Keratinocyte (primary cell): ENCODE measurements around the gene TRIM4. TPM values are rescaled to one million over a fixed set of nuclear protein-coding genes. Genes with fewer than 3 reads are reported as not detected.
"Not testable (repeated sequence)": the region's sequence is repeated elsewhere in the genome, so short reads cannot be mapped to it uniquely, and the experiment has no call there.

Source experiments
- DNase-seq: peaks from one replicate; pipeline ENCODE4 v3.0.0-alpha.2; 2011; ENCODE audit warnings: low read depth, missing footprints, low spot score
- FAIRE-seq: peaks from 2 replicates; lab custom pipeline; 2011; peaks lifted over from hg19 to GRCh38; lab: Jason Lieb, UNC
- H2AFZ ChIP-seq: 2 replicates; pipeline ENCODE4 v1.6.0; 2012; ENCODE audit warnings: low read length, control low read depth, inconsistent platforms; ENCODE audit not compliant: control insufficient read depth
- H3K27ac ChIP-seq: 2 replicates; pipeline ENCODE4 v1.5.1; 2011; ENCODE audit warnings: low read length; ENCODE audit not compliant: control insufficient read depth, insufficient read depth
- H3K27me3 ChIP-seq: 3 replicates; pipeline ENCODE4 v1.6.0; 2011; ENCODE audit warnings: low read length; ENCODE audit not compliant: control insufficient read depth, insufficient read depth; ENCODE audit errors: extremely low read depth
- H3K36me3 ChIP-seq, 2 experiments: 2 replicates in 1 of 2; 3 replicates in 1 of 2; pipeline ENCODE4 v1.5.1; 2011; ENCODE audit warnings: low read length in 2 of 2, mild to moderate bottlenecking in 1 of 2; ENCODE audit not compliant: control insufficient read depth in 2 of 2, insufficient read depth in 2 of 2; ENCODE audit errors: extremely low read depth in 1 of 2
- H3K4me1 ChIP-seq: 3 replicates; pipeline ENCODE4 v1.5.1; 2011; ENCODE audit warnings: low read length; ENCODE audit not compliant: control insufficient read depth, insufficient read depth; ENCODE audit errors: extremely low read depth
- H3K4me2 ChIP-seq: 3 replicates; pipeline ENCODE4 v1.6.0; 2011; ENCODE audit warnings: low read depth, low read length; ENCODE audit not compliant: control insufficient read depth, insufficient read depth; ENCODE audit errors: extremely low read depth
- H3K4me3 ChIP-seq, 3 experiments: fragments of 200-600 bp in 1 of 3; sonication (generic) in 1 of 3; 2 replicates in 2 of 3; 3 replicates in 1 of 3; pipeline ENCODE4 v1.5.1; 2011 to 2016; ENCODE audit warnings: low read length in 3 of 3, mild to moderate bottlenecking in 3 of 3, control low read depth in 2 of 3, inconsistent platforms in 1 of 3, low read depth in 1 of 3, mixed read lengths in 1 of 3, mixed run types in 1 of 3, moderate library complexity in 1 of 3; ENCODE audit not compliant: control insufficient read depth in 2 of 3, insufficient read depth in 2 of 3; ENCODE audit errors: extremely low read depth in 1 of 3
- H3K79me2 ChIP-seq: 2 replicates; pipeline ENCODE4 v1.6.0; 2012; ENCODE audit warnings: low read length; ENCODE audit not compliant: control insufficient read depth, insufficient read depth
- H3K9ac ChIP-seq: 3 replicates; pipeline ENCODE4 v1.6.0; 2011; ENCODE audit warnings: low read length; ENCODE audit not compliant: control insufficient read depth, insufficient read depth; ENCODE audit errors: extremely low read depth
- H3K9me1 ChIP-seq: 3 replicates; pipeline ENCODE4 v1.6.0; 2011; ENCODE audit warnings: low read length; ENCODE audit not compliant: control insufficient read depth, insufficient read depth; ENCODE audit errors: extremely low read depth
- H3K9me3 ChIP-seq: 2 replicates; pipeline ENCODE4 v1.5.1; 2012; ENCODE audit warnings: low read depth, low read length; ENCODE audit not compliant: control insufficient read depth
- H4K20me1 ChIP-seq: 3 replicates; pipeline ENCODE4 v1.6.0; 2011; ENCODE audit warnings: low read length; ENCODE audit not compliant: control insufficient read depth, insufficient read depth; ENCODE audit errors: extremely low read depth
- CTCF ChIP-seq, 3 experiments: IDR thresholded peaks in 1 of 3; conservative IDR thresholded peaks in 1 of 3; optimal IDR thresholded peaks in 1 of 3; 2 replicates in 2 of 3; 3 replicates in 1 of 3; pipeline versions ENCODE3 to v1.5.1; 2011; ENCODE audit warnings: low read length in 3 of 3, mild to moderate bottlenecking in 3 of 3, moderate library complexity in 2 of 3, control low read depth in 1 of 3, inconsistent platforms in 1 of 3; ENCODE audit not compliant: insufficient read depth in 2 of 3; ENCODE audit errors: extremely low read depth in 1 of 3
- EZH2 ChIP-seq: IDR thresholded peaks from one replicate; pipeline ENCODE4 v1.6.1; 2012; ENCODE audit warnings: inconsistent platforms, mild to moderate bottlenecking, low read length, moderate library complexity
- dilution Hi-C: fragments of 300-500 bp; cut with MboI; formaldehyde crosslinking; loops from one replicate; pipeline ENCODE4 v1.7.0; 2020; ENCODE audit warnings: low sequenced_read_pairs; ENCODE audit not compliant: extremely low pct_ligation_motif_present
- polyA plus RNA-seq, 5 experiments: library from polyadenylated mRNA; depleted of rRNA in 3 of 5; stranded (reverse) in 3 of 5; stranded (forward) in 1 of 5; unstranded in 1 of 5; fragments of >200 nt; gene quantifications; 1 replicate in 1 of 5; 2 replicates in 3 of 5; 3 replicates in 1 of 5; pipeline versions ENCODE4 v1.2.1 to v1.2.3, GENCODE V29; 2011 to 2012; ENCODE audit warnings: missing spikeins in 2 of 5, low read depth in 1 of 5, low replicate concordance in 1 of 5

The TRIM4 gene
- polyA plus RNA-seq, 1 donor (not counting 4 experiments of a cell fraction or from before 2014, with no cell fraction given), result 25.5 TPM

- TF ChIP-seq CTCF (optimal IDR thresholded peaks at IDR 0.05 in 1 of 3, IDR thresholded peaks at IDR 0.05 in 1 of 3, conservative IDR thresholded peaks at IDR 0.05 in 1 of 3; ENCODE audit: extremely low read depth in 1 of 3, insufficient read depth in 2 of 3, low read length in 3 of 3) (no peak), EZH2 (no peak)
- Histone ChIP-seq H3K9me1 (no peaks in the 10 kb centered on the region), H3K27me3 (no peaks in the 10 kb centered on the region), H3K4me2 (no peak overlapping the region), H2AFZ (no peak overlapping the region), H3K4me3 (no peak overlapping the region), H3K9me3 (no peaks in the 10 kb centered on the region), H4K20me1 (no peaks in the 10 kb centered on the region), H3K4me1 (no peaks in the 10 kb centered on the region), H3K79me2 (no peaks in the 10 kb centered on the region), H3K36me3 (no peaks in the 10 kb centered on the region), H3K9ac (no peak overlapping the region), H3K27ac (no peak overlapping the region)
- dilution Hi-C loops, result no loop called here
- DNase-seq, result no peak
- FAIRE-seq, result no peak
Measured at GRCh38 chr7:99938296-99938695, 19.0 kb upstream of the TRIM4 start.

- H3K9me1 ChIP-seq, DNase-seq, H3K79me2 ChIP-seq, H3K9ac ChIP-seq, FAIRE-seq, H3K4me2 ChIP-seq, dilution Hi-C loops, H3K27me3 ChIP-seq, H3K4me1 ChIP-seq, H3K4me3 ChIP-seq, H3K36me3 ChIP-seq, H3K27ac ChIP-seq, H4K20me1 ChIP-seq, H2AFZ ChIP-seq, H3K9me3 ChIP-seq: not testable (repeated sequence)
Measured at GRCh38 chr7:99935009-99935408, 15.7 kb upstream of the TRIM4 start.

GRCh38 chr7:99930376-99930775 is 11.0 kb upstream of the TRIM4 start:
- Histone ChIP-seq H3K4me3 (no peak overlapping the region), H3K9me3 (no peaks in the 10 kb centered on the region), H4K20me1 (no peaks in the 10 kb centered on the region), H3K79me2 (no peaks in the 10 kb centered on the region), H3K36me3 (no peaks in the 10 kb centered on the region), H3K27ac (no peak overlapping the region), H3K4me2 (no peak overlapping the region), H3K27me3 (peaks cover 4% of the 10 kb centered on the region), H3K4me1 (peaks cover 10% of the 10 kb centered on the region), H3K9ac (no peak overlapping the region), H2AFZ (no peak overlapping the region), H3K9me1 (no peaks in the 10 kb centered on the region)
- dilution Hi-C loops, result no loop called here
- TF ChIP-seq EZH2, result no peak
- no peak for TF ChIP-seq CTCF (optimal IDR thresholded peaks at IDR 0.05 in 1 of 3, IDR thresholded peaks at IDR 0.05 in 1 of 3, conservative IDR thresholded peaks at IDR 0.05 in 1 of 3; ENCODE audit: extremely low read depth in 1 of 3, insufficient read depth in 2 of 3, low read length in 3 of 3)
- DNase-seq, result no peak
- FAIRE-seq, result no peak
